GM18498 (cell line): ENCODE measurements around the gene SOWAHD.
"Not testable (repeated sequence)": the region's sequence is repeated elsewhere in the genome, so short reads cannot be mapped to it uniquely, and the experiment has no call there.

ENCODE experiments used
- ATAC-seq: cut with Tn5 transposase; IDR thresholded peaks from one replicate; pipeline ENCODE4 v1.9.1; 2021; ENCODE audit warnings: mild to moderate bottlenecking, moderate library complexity; ENCODE audit not compliant: unreplicated experiment

Gene SOWAHD

DNA sequence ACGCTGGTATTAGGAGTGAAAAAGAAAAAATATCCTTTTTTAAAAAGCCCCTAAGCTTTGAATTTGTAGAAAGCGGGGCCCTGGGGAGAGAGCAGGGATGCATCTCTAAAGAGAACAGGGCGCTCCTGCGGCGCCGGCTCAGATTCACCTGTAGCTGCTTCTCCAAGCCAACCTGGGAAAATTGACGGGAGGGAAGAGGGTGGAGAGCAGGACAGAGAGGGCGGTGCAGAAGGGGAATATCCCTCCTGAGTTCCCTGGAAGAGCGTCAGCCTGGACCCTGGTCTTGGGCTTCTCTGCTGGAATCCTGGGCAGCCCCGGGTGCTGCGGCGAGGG is 776 bp upstream of the SOWAHD start:
- no peak for ATAC-seq

DNA sequence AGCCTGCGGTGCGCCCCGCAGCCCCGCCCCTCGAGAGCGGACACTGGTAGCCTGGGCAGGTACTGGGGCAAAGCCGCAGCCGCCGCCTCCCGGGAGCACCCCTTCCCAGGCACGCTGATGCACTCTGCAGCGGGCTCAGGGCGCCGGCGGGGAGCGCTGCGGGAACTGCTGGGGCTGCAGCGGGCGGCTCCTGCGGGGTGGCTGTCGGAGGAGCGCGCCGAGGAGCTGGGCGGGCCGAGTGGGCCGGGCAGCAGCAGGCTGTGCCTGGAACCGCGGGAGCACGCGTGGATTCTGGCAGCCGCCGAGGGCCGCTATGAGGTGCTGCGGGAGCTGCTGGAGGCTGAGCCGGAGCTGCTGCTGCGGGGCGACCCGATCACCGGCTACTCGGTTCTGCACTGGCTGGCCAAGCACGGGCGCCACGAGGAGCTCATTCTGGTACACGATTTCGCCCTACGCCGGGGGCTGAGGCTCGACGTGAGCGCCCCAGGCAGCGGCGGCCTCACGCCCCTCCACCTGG is 401 bp downstream of the SOWAHD start:
- no peak for ATAC-seq

- no peak for ATAC-seq
Observed at GRCh38 chrX:119759248-119759766, 919 bp downstream of the SOWAHD start.

- no peak for ATAC-seq
Observed at GRCh38 chrX:119760026-119760877, 1.9 kb downstream of the SOWAHD start.

DNA sequence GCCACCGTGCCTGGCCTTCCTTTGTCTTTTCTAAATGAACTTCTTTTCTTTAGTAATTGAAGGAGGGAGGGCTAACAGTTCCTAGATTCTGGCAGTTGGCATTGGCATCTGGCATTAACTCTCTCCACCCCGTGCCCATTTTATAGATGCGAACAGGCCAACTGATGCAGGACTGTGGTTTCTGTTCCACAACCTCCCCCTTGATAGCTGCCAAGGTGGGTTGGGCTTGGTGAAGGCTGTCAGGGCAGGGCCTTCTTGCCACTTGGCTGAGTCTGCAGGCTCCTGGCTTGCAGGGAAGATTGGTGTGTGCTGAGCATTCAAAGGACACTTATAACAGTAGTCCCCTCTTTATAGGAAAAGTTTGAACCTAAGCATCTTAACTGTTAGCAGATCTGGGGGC is 4.3 kb downstream of the SOWAHD start:
- no peak for ATAC-seq

GRCh38 chrX:119763181-119763580 is 4.8 kb downstream of the SOWAHD start:
- ATAC-seq = no peak

GRCh38 chrX:119763836-119764387 is 5.5 kb downstream of the SOWAHD start:
- ATAC-seq = no peak

GRCh38 chrX:119768436-119768835 is 10.0 kb downstream of the SOWAHD start:
- not testable (repeated sequence) for ATAC-seq

GRCh38 chrX:119769388-119769787 is 11.0 kb downstream of the SOWAHD start:
- ATAC-seq = not testable (repeated sequence)

DNA sequence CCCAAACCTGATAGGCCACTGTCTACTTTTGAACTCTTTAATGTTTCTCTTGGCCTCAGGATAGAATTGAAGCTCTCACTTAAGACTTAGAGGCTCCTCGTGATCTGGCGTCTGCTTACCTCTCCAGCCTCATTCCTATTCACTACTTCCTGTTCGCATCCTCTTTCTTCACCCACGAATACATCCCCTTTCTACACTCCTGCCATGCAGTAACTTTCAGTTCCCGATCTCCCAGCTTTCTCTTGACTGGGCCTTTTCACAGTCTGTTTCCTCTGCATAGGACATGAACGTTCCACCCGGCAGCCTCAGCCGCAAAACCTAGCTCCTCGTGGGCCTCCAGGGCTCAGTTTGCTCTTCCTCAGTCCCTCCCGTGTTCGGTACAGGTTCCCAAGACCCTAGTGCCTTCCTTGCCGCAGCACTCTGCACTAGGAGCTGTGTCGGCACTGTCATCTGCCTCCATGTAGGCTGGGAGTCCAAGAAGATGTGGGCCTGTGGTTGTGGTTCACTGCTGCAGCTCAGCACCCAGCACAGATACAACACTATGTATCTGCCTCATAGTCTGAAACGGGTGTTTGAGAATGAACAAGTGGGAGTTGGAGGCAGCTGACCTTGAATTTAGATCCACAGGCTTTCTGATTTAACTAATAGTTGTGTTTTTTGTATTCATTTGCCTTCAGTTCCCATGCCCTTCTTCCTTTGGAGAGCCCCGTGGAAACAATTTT is 17.3 kb downstream of the SOWAHD start:
- ATAC-seq = no peak

DNA sequence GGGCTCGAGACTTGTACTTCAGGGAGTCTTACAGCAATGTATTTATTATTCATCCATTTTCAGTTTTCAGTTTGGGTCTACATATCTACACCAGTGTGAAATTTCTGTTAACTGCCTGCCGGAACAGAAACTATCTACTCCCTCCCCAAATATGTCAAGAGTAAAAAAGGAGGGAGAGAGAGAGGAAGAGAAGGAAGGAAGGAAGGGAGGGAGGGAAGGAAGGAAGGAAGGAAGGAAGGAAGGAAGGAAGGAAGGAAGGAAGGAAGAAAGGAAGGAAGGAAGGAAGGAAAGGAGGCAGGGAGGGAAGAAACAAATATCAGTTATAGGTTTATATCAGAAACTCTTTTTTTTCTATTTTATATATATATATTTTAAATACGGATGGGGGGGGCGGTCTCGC is 20.4 kb downstream of the SOWAHD start:
- ATAC-seq = no peak

GRCh38 chrX:119783026-119783425 is 24.6 kb downstream of the SOWAHD start:
- no peak for ATAC-seq

- ATAC-seq = no peak
Observed at GRCh38 chrX:119784747-119785446, 26.5 kb downstream of the SOWAHD start.

DNA sequence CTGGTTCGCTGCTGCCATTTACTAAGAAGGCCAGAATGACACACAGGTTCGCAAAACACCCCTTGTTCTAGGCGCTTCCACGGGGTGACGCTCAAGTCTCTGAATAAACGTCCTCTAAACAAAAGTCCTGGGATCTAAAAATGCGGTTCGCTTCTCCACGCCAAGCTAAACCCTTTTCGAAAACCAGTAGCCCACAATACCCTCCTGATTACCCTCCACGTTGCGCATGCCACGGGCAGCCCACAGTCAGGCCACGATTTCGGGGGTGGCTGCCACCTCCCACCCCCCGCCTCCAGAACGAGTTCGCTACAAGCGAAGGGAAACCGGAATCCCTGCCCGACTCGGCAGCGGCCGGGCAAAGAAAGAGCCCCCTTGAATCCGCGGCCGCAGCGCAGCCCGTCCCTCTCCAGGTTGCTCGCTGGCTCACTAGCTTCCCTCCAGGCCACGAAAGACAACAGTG is 32.6 kb downstream of the SOWAHD start:
- ATAC-seq = peak; percentile 23

DNA sequence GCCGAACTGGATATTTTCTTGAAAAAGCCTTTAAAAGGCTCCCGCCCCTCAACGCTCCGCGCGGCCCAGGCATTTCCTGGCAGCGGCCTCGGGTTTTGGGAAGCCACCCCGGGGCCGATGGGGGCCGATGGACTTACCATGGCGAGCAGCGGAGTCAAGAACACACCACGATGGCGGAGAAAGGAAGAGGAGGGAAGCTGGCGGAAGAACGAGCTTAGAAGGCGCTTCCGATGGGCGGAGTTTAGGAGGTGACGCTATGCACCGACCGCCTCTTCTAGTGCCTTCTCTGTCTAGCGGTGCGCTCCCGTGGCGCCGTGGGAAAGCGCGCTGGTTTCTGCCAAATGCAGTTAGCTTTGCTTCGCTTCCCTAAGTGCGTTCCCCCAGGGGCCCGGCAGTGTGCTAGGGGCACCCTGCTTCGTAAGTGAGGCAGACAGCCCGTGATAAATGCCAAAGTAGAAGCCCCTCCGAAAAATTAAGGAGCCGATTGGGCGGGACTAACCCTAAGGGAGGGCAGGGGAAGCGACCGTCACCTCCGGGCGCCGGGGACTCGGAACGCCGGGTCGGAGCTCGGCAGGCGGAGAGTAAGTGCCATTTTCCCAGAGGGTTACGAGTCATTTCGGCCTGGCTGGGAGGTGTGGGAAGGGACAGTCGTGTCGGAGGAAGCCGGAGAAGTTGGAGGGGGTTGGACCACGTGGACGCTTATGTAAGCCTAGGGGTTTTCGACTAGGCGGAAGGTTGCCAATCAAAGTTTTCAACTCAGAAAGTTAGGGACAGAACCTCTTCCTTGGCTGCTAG is 33.2 kb downstream of the SOWAHD start, which contains the start of gene RPL39:
RPL39 (minus strand) TSS at position 194 of the 795 bp plus-strand sequence; CDS start at position 140, 54 bp downstream.
- peak; percentile 95 for ATAC-seq

GRCh38 chrX:119801253-119802221 is 43.1 kb downstream of the SOWAHD start:
- no peak for ATAC-seq

DNA sequence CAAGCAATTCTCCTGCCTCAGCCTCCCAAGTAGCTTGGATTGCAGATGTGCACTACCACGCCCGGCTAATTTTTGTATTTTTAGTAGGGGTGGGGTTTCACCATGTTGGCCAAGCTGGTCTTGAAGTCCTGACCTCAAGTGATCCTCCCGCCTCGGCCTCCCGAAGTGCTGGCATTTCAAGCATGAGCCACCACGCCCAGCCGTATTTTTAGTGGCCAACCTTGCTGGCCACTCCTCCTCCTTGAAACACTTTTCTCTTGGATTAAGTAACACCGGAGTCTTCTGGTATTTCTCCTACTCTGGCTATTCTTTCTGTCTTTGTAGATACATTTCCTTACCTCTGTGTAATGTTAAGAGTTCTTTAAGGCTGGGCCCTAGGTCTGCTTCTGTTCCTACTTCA is 44.2 kb downstream of the SOWAHD start:
- ATAC-seq = no peak

GRCh38 chrX:119808461-119808860 is 50.1 kb downstream of the SOWAHD start:
- ATAC-seq = not testable (repeated sequence)

GRCh38 chrX:119809185-119809666 is 50.8 kb downstream of the SOWAHD start:
- no peak for ATAC-seq
